HepG2 (cell line): ENCODE results near the gene RPS6KA2. TPM values are rescaled to one million over a fixed set of nuclear protein-coding genes. Genes with fewer than 3 reads are reported as not detected.

Source experiments
- FLYWCH1 ChIP-seq: sonication (generic); formaldehyde crosslinking; IDR thresholded peaks from 2 replicates; pipeline ENCODE4 v1.8.1; 2023; ENCODE audit warnings: mild to moderate bottlenecking, missing genetic modification reagents
- MAFG ChIP-seq: sonication (generic); formaldehyde crosslinking; IDR thresholded peaks from 2 replicates; pipeline ENCODE4 v1.5.1; 2020; ENCODE audit warnings: mild to moderate bottlenecking, missing genetic modification reagents
- MBD4 ChIP-seq: IDR thresholded peaks from 2 replicates; pipeline ENCODE4 v1.6.1; 2012; ENCODE audit warnings: low read length, inconsistent platforms, borderline replicate concordance
- NFE2L1 ChIP-seq: sonication (generic); formaldehyde crosslinking; IDR thresholded peaks from 2 replicates; pipeline ENCODE4 v1.4.0; 2020; ENCODE audit warnings: missing genetic modification reagents, mild to moderate bottlenecking, borderline replicate concordance
- NFIB ChIP-seq: sonication (generic); formaldehyde crosslinking; IDR thresholded peaks from 2 replicates; pipeline ENCODE4 v1.9.0; 2021; ENCODE audit warnings: missing genetic modification reagents, mild to moderate bottlenecking, borderline replicate concordance
- NR3C1 ChIP-seq: sonication (generic); formaldehyde crosslinking; IDR thresholded peaks from 2 replicates; pipeline ENCODE4 v1.4.0; 2020; ENCODE audit warnings: missing genetic modification reagents
- SATB2 ChIP-seq: sonication (generic); formaldehyde crosslinking; IDR thresholded peaks from 2 replicates; pipeline ENCODE4 v1.5.0; 2020; ENCODE audit warnings: missing genetic modification reagents
- TCF12 ChIP-seq, 2 experiments: fragments of 450-650 bp in 1 of 2; sonication (generic) in 1 of 2; formaldehyde crosslinking in 1 of 2; IDR thresholded peaks; 2 replicates each; pipeline versions ENCODE4 v1.6.1 to v1.8.0; 2017 to 2022; ENCODE audit warnings: antibody characterized with exemption in 1 of 2, mild to moderate bottlenecking in 1 of 2, missing genetic modification reagents in 1 of 2, moderate library complexity in 1 of 2
- ZMAT3 ChIP-seq: sonication (generic); formaldehyde crosslinking; conservative IDR thresholded peaks from 2 replicates; pipeline ENCODE4 v1.7.0; 2021; ENCODE audit warnings: missing genetic modification reagents
- ZNF546 ChIP-seq: sonication (generic); formaldehyde crosslinking; conservative IDR thresholded peaks from 2 replicates; pipeline ENCODE4 v1.8.1; 2023; ENCODE audit warnings: mild to moderate bottlenecking, missing genetic modification reagents
- ZNF567 ChIP-seq: sonication (generic); formaldehyde crosslinking; IDR thresholded peaks from 2 replicates; pipeline ENCODE4 v1.8.1; 2023; ENCODE audit warnings: mild to moderate bottlenecking, missing genetic modification reagents, borderline replicate concordance
- ZNF569 ChIP-seq: sonication (generic); formaldehyde crosslinking; IDR thresholded peaks from 2 replicates; pipeline ENCODE4 v1.5.0; 2020; ENCODE audit warnings: mild to moderate bottlenecking, missing genetic modification reagents, moderate library complexity, borderline replicate concordance
- polyA plus RNA-seq, 8 experiments: library from polyadenylated mRNA; depleted of rRNA in 3 of 8; stranded (reverse) in 7 of 8; unstranded in 1 of 8; fragments of >200 nt; fragmentation: Illumina TruSeq in 4 of 8; extraction: Trizol in 4 of 8; gene quantifications; 2 replicates each; pipeline versions ENCODE4 v1.2.1 to v1.2.3, GENCODE V29; 2011 to 2016; ENCODE audit warnings: low read depth in 4 of 8, missing spikeins in 1 of 8, mixed read lengths in 1 of 8; ENCODE audit not compliant: insufficient read depth in 1 of 8
- total RNA-seq, 5 experiments: library from RNA; depleted of rRNA; stranded (reverse); fragments of >200 nt; fragmentation: Illumina TruSeq; extraction: Trizol; gene quantifications; 2 replicates each; pipeline ENCODE4 v1.2.3, GENCODE V29; 2016; ENCODE audit warnings: low read depth in 1 of 5
- TF ChIP-seq, protein P1 (sequence below): sonication (generic); formaldehyde crosslinking; IDR thresholded peaks from 2 replicates; pipeline ENCODE4 v1.8.1; 2023; ENCODE audit warnings: mild to moderate bottlenecking, moderate library complexity, missing genetic modification reagents
- TF ChIP-seq, protein P2 (sequence below): sonication (generic); formaldehyde crosslinking; IDR thresholded peaks from 2 replicates; pipeline ENCODE4 v1.4.0; 2020; ENCODE audit warnings: mild to moderate bottlenecking, missing genetic modification reagents
- TF ChIP-seq, protein P3 (sequence below): sonication (generic); formaldehyde crosslinking; IDR thresholded peaks from 2 replicates; pipeline ENCODE4 v1.8.0; 2022; ENCODE audit warnings: low read depth, missing genetic modification reagents
- TF ChIP-seq, protein P4 (sequence below): sonication (generic); formaldehyde crosslinking; IDR thresholded peaks from 2 replicates; pipeline ENCODE4 v1.8.1; 2023; ENCODE audit warnings: missing genetic modification reagents, mild to moderate bottlenecking, borderline replicate concordance
- TF ChIP-seq, protein P5 (sequence below): sonication (generic); formaldehyde crosslinking; IDR thresholded peaks from 2 replicates; pipeline ENCODE4 v1.9.0; 2021; ENCODE audit warnings: missing genetic modification reagents, borderline replicate concordance
- TF ChIP-seq, protein P6 (sequence below): sonication (generic); formaldehyde crosslinking; IDR thresholded peaks from 2 replicates; pipeline ENCODE4 v1.8.0; 2023; ENCODE audit warnings: mild to moderate bottlenecking, missing genetic modification reagents

RPS6KA2 gene
- total and polyA plus RNA-seq, 2 of the 13 experiments (the other 11 are each of a cell fraction or from before 2014, with no cell fraction given), result 0.22 to 0.38 TPM

DNA sequence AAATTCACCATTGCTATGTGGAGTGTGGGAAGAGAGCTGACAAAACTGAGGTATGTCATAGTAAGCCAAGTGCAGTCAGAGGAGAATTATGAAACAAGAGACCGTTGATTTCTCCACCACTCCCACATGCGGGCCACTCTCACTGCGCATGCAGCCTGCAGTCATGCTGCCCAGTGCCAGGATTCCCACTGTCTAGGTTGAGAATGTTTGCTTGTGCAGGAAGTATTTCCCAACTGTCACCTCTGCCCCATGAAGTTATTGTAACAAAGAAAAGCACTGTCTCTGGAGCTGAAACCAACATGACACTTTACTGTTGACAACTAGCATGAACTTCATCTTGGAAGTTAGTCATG lies 266.0 kb downstream of the RPS6KA2 start (continued):
- TF ChIP-seq, protein P1, sequence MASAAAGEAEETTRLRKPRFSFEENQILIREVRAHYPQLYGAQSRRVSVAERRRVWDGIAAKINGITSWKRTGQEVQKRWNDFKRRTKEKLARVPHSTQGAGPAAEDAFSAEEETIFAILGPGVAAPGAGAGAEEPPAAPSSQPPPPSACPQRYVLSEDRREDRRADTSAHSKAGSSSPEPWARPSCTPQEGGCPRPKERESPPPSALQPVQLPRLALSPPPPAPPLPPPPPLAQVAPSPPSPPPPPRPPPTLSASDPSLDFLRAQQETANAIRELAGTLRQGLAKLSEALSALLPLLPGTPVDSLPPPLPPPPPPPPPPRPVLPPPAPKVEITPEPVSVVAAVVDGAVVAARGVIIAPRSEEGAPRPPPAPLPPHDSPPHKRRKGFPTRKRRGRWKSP (CRISPR knock-in tag), result peak; percentile 90; the same call in 1 of the 2 replicates
- TF ChIP-seq, protein P2, sequence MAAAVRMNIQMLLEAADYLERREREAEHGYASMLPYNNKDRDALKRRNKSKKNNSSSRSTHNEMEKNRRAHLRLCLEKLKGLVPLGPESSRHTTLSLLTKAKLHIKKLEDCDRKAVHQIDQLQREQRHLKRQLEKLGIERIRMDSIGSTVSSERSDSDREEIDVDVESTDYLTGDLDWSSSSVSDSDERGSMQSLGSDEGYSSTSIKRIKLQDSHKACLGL (CRISPR knock-in tag), result peak; percentile 67; the same call in 1 of the 2 replicates
- TF ChIP-seq MAFG (CRISPR knock-in tag) (no peak), NFIB (CRISPR knock-in tag) (no peak), FLYWCH1 (CRISPR knock-in tag) (0 out of 2 replicates have a peak, but pooled peaks have one; percentile 3), MBD4 (peak; percentile 81; the same call in 1 of the 2 replicates), ZMAT3 (peak; percentile 86), ZNF567 (CRISPR knock-in tag) (peak; percentile 48; the same call in 1 of the 2 replicates), ZNF569 (no peak), TCF12 (IDR thresholded peaks at IDR 0.05) (no peak), TCF12 (CRISPR knock-in tag; IDR thresholded peaks at IDR 0.05) (peak; percentile 88), SATB2 (peak; percentile 87), ZNF546 (peak; percentile 50; the same call in 1 of the 2 replicates), NFE2L1 (CRISPR knock-in tag) (no peak), NR3C1 (no peak)
- TF ChIP-seq, protein P3, sequence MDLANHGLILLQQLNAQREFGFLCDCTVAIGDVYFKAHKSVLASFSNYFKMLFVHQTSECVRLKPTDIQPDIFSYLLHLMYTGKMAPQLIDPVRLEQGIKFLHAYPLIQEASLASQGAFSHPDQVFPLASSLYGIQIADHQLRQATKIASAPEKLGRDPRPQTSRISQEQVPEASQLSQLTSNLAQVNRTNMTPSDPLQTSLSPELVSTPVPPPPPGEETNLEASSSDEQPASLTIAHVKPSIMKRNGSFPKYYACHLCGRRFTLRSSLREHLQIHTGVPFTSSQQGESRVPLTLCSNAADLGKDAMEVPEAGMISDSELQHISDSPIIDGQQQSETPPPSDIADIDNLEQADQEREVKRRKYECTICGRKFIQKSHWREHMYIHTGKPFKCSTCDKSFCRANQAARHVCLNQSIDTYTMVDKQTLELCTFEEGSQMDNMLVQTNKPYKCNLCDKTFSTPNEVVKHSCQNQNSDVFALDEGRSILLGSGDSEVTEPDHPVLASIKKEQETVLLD (CRISPR knock-in tag), result peak; percentile 57; the same call in 1 of the 2 replicates
- TF ChIP-seq, protein P4, sequence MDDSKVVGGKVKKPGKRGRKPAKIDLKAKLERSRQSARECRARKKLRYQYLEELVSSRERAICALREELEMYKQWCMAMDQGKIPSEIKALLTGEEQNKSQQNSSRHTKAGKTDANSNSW (CRISPR knock-in tag), result 0 out of 2 replicates have a peak, but pooled peaks have one; percentile 52
- TF ChIP-seq, protein P5, sequence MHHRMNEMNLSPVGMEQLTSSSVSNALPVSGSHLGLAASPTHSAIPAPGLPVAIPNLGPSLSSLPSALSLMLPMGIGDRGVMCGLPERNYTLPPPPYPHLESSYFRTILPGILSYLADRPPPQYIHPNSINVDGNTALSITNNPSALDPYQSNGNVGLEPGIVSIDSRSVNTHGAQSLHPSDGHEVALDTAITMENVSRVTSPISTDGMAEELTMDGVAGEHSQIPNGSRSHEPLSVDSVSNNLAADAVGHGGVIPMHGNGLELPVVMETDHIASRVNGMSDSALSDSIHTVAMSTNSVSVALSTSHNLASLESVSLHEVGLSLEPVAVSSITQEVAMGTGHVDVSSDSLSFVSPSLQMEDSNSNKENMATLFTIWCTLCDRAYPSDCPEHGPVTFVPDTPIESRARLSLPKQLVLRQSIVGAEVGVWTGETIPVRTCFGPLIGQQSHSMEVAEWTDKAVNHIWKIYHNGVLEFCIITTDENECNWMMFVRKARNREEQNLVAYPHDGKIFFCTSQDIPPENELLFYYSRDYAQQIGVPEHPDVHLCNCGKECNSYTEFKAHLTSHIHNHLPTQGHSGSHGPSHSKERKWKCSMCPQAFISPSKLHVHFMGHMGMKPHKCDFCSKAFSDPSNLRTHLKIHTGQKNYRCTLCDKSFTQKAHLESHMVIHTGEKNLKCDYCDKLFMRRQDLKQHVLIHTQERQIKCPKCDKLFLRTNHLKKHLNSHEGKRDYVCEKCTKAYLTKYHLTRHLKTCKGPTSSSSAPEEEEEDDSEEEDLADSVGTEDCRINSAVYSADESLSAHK (CRISPR knock-in tag), result no peak
- TF ChIP-seq, protein P6, sequence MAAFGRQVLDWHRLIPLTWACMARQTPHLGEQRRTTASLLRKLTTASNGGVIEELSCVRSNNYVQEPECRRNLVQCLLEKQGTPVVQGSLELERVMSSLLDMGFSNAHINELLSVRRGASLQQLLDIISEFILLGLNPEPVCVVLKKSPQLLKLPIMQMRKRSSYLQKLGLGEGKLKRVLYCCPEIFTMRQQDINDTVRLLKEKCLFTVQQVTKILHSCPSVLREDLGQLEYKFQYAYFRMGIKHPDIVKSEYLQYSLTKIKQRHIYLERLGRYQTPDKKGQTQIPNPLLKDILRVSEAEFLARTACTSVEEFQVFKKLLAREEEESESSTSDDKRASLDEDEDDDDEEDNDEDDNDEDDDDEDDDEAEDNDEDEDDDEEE (CRISPR knock-in tag), result peak; percentile 45; the same call in 1 of the 2 replicates
